Activated CD8-positive, alpha-beta T cell treated with anti-CD3 and anti-CD28 coated beads for 36 hours (primary cell): Measurements from ENCODE around the gene DNAH1. TPM values are rescaled to one million over a fixed set of nuclear protein-coding genes. Genes with fewer than 3 reads are reported as not detected.

Experiments used
- ATAC-seq: fragments of 200-7000 bp; cut with Tn5 transposase; one replicate; pipeline ENCODE4 v1.10.0; 2021; ENCODE audit warnings: mild to moderate bottlenecking, moderate library complexity
- CTCF ChIA-PET: fragments of 350-600 bp; sonication (Branson Sonifier 250); formaldehyde crosslinking; loops from one replicate; lab custom pipeline; 2021; ENCODE audit warnings: antibody characterized with exemption; lab: Charles Lee
- POLR2A ChIA-PET: fragments of 350-600 bp; sonication (Branson Sonifier 250); formaldehyde crosslinking; loops from one replicate; lab custom pipeline; 2021; ENCODE audit warnings: antibody characterized with exemption; lab: Charles Lee
- DNase-seq: peaks from one replicate; pipeline ENCODE4 v3.0.0-alpha.2; 2020
- H3K27ac Mint-ChIP-seq: one replicate; pipeline ENCODE4 v1.8.0; 2021; ENCODE audit warnings: mild to moderate bottlenecking, mixed read lengths
- H3K27me3 Mint-ChIP-seq: one replicate; pipeline ENCODE4 v1.8.0; 2021; ENCODE audit warnings: mixed read lengths
- H3K36me3 Mint-ChIP-seq: one replicate; pipeline ENCODE4 v1.8.0; 2021; ENCODE audit warnings: low read depth, mixed read lengths
- H3K4me1 Mint-ChIP-seq: one replicate; pipeline ENCODE4 v1.8.0; 2021; ENCODE audit warnings: low read depth, mixed read lengths
- H3K4me3 Mint-ChIP-seq: one replicate; pipeline ENCODE4 v1.8.0; 2021; ENCODE audit warnings: mild to moderate bottlenecking, moderate library complexity, mixed read lengths
- H3K9me3 Mint-ChIP-seq: one replicate; pipeline ENCODE4 v1.8.0; 2021; ENCODE audit warnings: mixed read lengths
- intact Hi-C: fragments of 100-400 bp; cut with micrococcal nuclease; formaldehyde crosslinking; loops from one replicate; pipeline ENCODE4 v1.10.0; 2022
- total RNA-seq, 2 experiments: library from RNA; stranded (reverse); gene quantifications; one replicate each; pipeline ENCODE4 v1.2.3, GENCODE V29; 2021
- TF ChIP-seq, protein P1 (sequence below): fragments of 200-600 bp; IDR thresholded peaks from one replicate; pipeline ENCODE4 v1.8.0; 2022; ENCODE audit warnings: antibody characterized with exemption, mild to moderate bottlenecking

Gene DNAH1
- total RNA-seq, 2 experiments from 2014 or later, result 9.2 to 10.2 TPM

DNA sequence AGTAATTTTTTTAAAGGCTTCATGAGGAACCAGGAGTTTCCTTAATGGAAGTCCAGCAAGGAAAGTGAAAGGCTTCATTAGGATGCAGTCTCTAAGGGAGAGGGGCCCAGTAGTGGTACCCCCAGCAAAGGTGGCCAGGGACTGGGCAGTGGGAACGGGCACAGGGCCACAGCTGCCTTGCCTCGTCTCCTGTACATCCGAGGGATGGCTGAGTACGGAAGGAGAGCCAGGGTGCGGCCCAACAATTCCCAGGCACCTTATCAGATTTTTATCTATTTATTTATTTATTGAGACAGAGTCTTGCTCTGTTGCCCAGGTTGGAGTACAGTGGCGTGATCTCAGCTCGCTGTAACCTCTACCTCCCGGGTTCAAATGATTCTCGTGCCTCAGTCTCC, 114.3 kb downstream of the DNAH1 start:
- intact Hi-C loops, result no loop called here
- Mint-ChIP-seq H3K4me3 (no peak overlapping the region), H3K4me1 (no peaks in the 10 kb centered on the region), H3K36me3 (no peaks in the 10 kb centered on the region), H3K27ac (no peak overlapping the region), H3K27me3 (no peaks in the 10 kb centered on the region), H3K9me3 (no peaks in the 10 kb centered on the region)
- POLR2A ChIA-PET, result no interaction called here
- TF ChIP-seq, protein P1, sequence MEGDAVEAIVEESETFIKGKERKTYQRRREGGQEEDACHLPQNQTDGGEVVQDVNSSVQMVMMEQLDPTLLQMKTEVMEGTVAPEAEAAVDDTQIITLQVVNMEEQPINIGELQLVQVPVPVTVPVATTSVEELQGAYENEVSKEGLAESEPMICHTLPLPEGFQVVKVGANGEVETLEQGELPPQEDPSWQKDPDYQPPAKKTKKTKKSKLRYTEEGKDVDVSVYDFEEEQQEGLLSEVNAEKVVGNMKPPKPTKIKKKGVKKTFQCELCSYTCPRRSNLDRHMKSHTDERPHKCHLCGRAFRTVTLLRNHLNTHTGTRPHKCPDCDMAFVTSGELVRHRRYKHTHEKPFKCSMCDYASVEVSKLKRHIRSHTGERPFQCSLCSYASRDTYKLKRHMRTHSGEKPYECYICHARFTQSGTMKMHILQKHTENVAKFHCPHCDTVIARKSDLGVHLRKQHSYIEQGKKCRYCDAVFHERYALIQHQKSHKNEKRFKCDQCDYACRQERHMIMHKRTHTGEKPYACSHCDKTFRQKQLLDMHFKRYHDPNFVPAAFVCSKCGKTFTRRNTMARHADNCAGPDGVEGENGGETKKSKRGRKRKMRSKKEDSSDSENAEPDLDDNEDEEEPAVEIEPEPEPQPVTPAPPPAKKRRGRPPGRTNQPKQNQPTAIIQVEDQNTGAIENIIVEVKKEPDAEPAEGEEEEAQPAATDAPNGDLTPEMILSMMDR, result no peak
- ATAC-seq (no peak), DNase-seq (no peak)
- CTCF ChIA-PET, result interaction anchor here (0.8 to 5.8 kb wide), 5 partner anchors 17 to 46 kb away, joined by 3 to 111 read pairs (median 3); partner anchors contain the start of gene SEMA3G

DNA sequence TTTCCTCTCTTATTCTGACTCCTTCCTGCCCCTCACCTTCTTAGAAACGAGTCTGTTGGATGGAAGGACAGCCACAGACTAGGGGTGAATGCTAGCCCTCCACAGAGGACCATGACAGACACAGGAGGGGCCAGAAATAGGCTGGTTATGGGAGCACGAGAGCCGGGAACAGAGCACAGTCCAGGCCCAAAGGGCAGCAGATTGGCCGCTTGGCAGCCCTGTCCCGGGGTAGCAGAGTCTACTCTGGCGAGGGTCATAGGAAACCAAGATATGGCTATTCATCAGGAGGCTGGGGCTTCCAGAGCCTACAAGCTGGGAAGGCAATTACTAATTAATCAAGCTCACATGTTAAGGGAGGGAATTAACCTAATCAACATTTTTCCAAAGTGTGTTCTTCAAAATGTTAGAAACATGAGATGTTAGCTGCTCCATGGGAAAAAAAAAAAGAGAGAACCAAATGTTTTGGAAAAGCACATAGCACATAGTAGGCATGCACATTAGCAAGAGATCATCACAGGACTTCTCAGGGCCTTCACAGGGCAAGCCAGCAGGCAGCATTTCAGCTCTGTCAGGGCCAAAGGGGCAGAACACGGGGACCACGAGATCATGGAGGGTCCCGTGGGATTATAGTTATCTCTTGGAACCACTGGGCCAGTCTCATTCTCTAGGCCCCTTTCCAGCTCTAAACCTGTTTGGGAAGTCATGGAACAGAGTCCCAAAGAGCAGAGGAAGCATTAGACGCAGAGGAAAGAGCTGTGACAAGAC, 115.5 kb downstream of the DNAH1 start:
- DNase-seq (no peak), ATAC-seq (no peak)
- Mint-ChIP-seq H3K27me3 (no peaks in the 10 kb centered on the region), H3K36me3 (no peaks in the 10 kb centered on the region), H3K4me3 (no peak overlapping the region), H3K27ac (no peak overlapping the region), H3K4me1 (no peaks in the 10 kb centered on the region), H3K9me3 (no peaks in the 10 kb centered on the region)
- TF ChIP-seq, protein P1, result no peak
- CTCF ChIA-PET, result interaction anchor here (1.2 to 5.8 kb wide), 3 partner anchors 16 to 47 kb away, joined by 3 to 111 read pairs (median 12); partner anchors contain the start of gene SEMA3G
- intact Hi-C loops, result no loop called here
- POLR2A ChIA-PET, result interaction anchor here (0.6 to 0.8 kb wide), 2 partner anchors 57 to 96 kb away, joined by 3 read pairs; no protein-coding TSS in a partner anchor

DNA sequence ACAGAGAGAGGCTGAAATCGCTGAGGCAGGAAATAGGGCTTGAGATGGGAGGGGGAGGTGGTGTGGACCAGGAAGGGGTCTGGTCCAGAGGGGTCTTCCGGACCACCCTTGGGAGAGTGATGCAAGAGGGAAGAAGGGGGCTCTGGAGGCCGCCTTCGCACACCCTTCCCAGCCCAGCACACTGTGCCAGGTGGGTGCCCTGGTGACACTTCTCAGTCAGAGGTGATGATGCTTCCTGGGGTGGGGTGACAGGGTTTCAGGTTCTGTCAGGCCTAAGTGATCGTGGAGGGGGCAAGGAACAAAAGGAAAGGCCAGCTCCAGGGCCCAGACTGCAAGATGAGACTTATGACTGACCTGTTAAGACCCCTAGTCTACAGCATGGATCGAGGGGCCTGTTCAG, 116.1 kb downstream of the DNAH1 start:
- no peak overlapping the region for H3K27ac Mint-ChIP-seq
- no peak overlapping the region for H3K4me3 Mint-ChIP-seq
- H3K27me3 Mint-ChIP-seq, result no peaks in the 10 kb centered on the region
- DNase-seq (no peak), ATAC-seq (no peak)
- H3K36me3 Mint-ChIP-seq, result no peaks in the 10 kb centered on the region
- CTCF ChIA-PET, result interaction anchor here (3.3 to 5.8 kb wide), 2 partner anchors 15 to 20 kb away, joined by 12 to 111 read pairs; partner anchors contain the start of gene SEMA3G
- intact Hi-C loops, result no loop called here
- TF ChIP-seq, protein P1, result no peak
- POLR2A ChIA-PET, result interaction anchor here (0.6 to 0.8 kb wide), 2 partner anchors 58 to 95 kb away, joined by 3 read pairs; no protein-coding TSS in a partner anchor
- no peaks in the 10 kb centered on the region for H3K9me3 Mint-ChIP-seq
- no peaks in the 10 kb centered on the region for H3K4me1 Mint-ChIP-seq

DNA sequence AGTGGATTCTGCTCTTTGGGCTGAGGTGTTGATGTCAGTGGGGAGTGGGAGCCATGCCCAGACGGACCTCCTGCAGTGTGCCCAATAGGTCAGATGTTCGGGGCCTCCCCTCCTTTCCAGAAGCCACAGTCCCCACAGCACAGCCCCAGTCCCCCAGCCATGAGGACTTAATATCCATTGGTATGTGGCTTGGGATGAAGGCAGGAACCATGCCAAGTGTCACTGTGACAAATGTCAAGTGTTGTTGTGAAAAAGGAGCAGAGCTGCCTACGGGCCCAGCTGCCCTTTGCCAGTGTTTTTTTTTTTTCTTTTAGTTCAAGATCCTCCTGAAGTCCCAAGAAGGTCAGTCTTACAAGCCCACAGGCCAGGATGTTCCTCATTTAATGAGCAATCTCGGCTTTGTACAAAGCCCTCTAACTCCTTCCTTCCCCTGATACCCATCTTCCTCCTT, 116.6 kb downstream of the DNAH1 start:
- POLR2A ChIA-PET, result interaction anchor here (0.6 to 0.8 kb wide), 2 partner anchors 11 to 58 kb away, joined by 3 read pairs; no protein-coding TSS in a partner anchor
- DNase-seq (no peak), ATAC-seq (no peak)
- TF ChIP-seq, protein P1, result no peak
- H3K27ac Mint-ChIP-seq, result no peak overlapping the region
- intact Hi-C loops, result no loop called here
- CTCF ChIA-PET, result interaction anchor here (3.3 to 5.8 kb wide), 3 partner anchors 15 to 20 kb away, joined by 12 to 111 read pairs (median 27); partner anchors contain the start of gene SEMA3G
- H3K4me3 Mint-ChIP-seq, result no peak overlapping the region
- H3K9me3 Mint-ChIP-seq, result no peaks in the 10 kb centered on the region
- no peaks in the 10 kb centered on the region for H3K4me1 Mint-ChIP-seq
- H3K27me3 Mint-ChIP-seq, result no peaks in the 10 kb centered on the region
- no peaks in the 10 kb centered on the region for H3K36me3 Mint-ChIP-seq
